Liver (tissue), 9 donors: ENCODE measurements around the gene E2F8. TPM values are rescaled to one million over a fixed set of nuclear protein-coding genes. Genes with fewer than 3 reads are reported as not detected.

Source experiments
- DNase-seq: peaks from one replicate; pipeline ENCODE4 v3.0.0-alpha.2; 2017; ENCODE audit warnings: low spot score
- H3K27ac ChIP-seq, 2 donors: one replicate each; pipeline ENCODE4 v1.7.0; 2013; ENCODE audit warnings: inconsistent platforms in 2 of 2, low read length in 2 of 2, control low read depth in 1 of 2, low read depth in 1 of 2, mild to moderate bottlenecking in 1 of 2
- H3K27me3 ChIP-seq, 4 donors: one replicate each; pipeline versions ENCODE4 v1.6.1 to v1.7.0; 2013; ENCODE audit warnings: low read length in 3 of 4, inconsistent platforms in 1 of 4, mild to moderate bottlenecking in 1 of 4, moderate library complexity in 1 of 4; ENCODE audit not compliant: control insufficient read depth in 4 of 4, insufficient read depth in 4 of 4
- H3K36me3 ChIP-seq, 4 donors: one replicate each; pipeline versions ENCODE4 v1.6.1 to v1.7.0; 2013; ENCODE audit warnings: low read length in 3 of 4, mild to moderate bottlenecking in 3 of 4, low read depth in 1 of 4, moderate library complexity in 1 of 4; ENCODE audit not compliant: control insufficient read depth in 4 of 4, insufficient read depth in 3 of 4
- H3K4me1 ChIP-seq, 4 donors: one replicate each; pipeline versions ENCODE4 v1.6.1 to v1.7.0; 2013; ENCODE audit warnings: low read length in 3 of 4, mild to moderate bottlenecking in 3 of 4, moderate library complexity in 1 of 4; ENCODE audit not compliant: control insufficient read depth in 4 of 4, insufficient read depth in 4 of 4
- H3K4me3 ChIP-seq, 3 donors: one replicate each; pipeline versions ENCODE4 v1.6.1 to v1.7.0; 2013; ENCODE audit warnings: low read length in 3 of 3, control low read depth in 1 of 3, low read depth in 1 of 3, mild to moderate bottlenecking in 1 of 3
- H3K9ac ChIP-seq, 2 donors: one replicate each; pipeline ENCODE4 v1.7.0; 2013; ENCODE audit warnings: low read length in 2 of 2, mild to moderate bottlenecking in 2 of 2, moderate library complexity in 2 of 2, control low read depth in 1 of 2, low read depth in 1 of 2
- H3K9me3 ChIP-seq, 4 donors: one replicate each; pipeline versions ENCODE4 v1.6.1 to v1.7.0; 2013; ENCODE audit warnings: low read length in 3 of 4; ENCODE audit not compliant: control insufficient read depth in 4 of 4
- CTCF ChIP-seq: fragments of 150-350 bp; IDR thresholded peaks from 2 replicates; pipeline ENCODE4 v1.5.1; 2017; ENCODE audit warnings: improper control_type of control experiment, low read depth, low read length; ENCODE audit not compliant: missing input control
- EGR1 ChIP-seq, 2 donors: IDR thresholded peaks; 2 replicates each; pipeline ENCODE4 v1.6.1; 2016 to 2018; ENCODE audit warnings: antibody characterized with exemption in 2 of 2, low read depth in 2 of 2
- FOXA1 ChIP-seq: IDR thresholded peaks from 2 replicates; pipeline ENCODE4 v1.6.1; 2016; ENCODE audit warnings: antibody characterized with exemption
- FOXA2 ChIP-seq: IDR thresholded peaks from 2 replicates; pipeline ENCODE4 v1.6.1; 2016; ENCODE audit warnings: antibody characterized with exemption
- GABPA ChIP-seq, 2 donors: IDR thresholded peaks in 1 of 2; conservative IDR thresholded peaks in 1 of 2; 2 replicates each; pipeline ENCODE4 v1.6.1; 2016; ENCODE audit warnings: antibody characterized with exemption in 2 of 2, mild to moderate bottlenecking in 1 of 2, moderate library complexity in 1 of 2
- HNF4A ChIP-seq, 2 donors: conservative IDR thresholded peaks; 2 replicates each; pipeline ENCODE4 v1.6.1; 2016; ENCODE audit warnings: antibody characterized with exemption in 2 of 2, mild to moderate bottlenecking in 2 of 2
- HNF4G ChIP-seq: IDR thresholded peaks from 2 replicates; pipeline ENCODE4 v1.6.1; 2016; ENCODE audit warnings: antibody characterized with exemption
- JUND ChIP-seq, 2 donors: IDR thresholded peaks; 2 replicates each; pipeline ENCODE4 v1.6.1; 2016; ENCODE audit warnings: antibody characterized with exemption in 2 of 2
- MAX ChIP-seq: IDR thresholded peaks from 2 replicates; pipeline ENCODE4 v1.6.1; 2016; ENCODE audit warnings: antibody characterized with exemption
- NR2F2 ChIP-seq: IDR thresholded peaks from 2 replicates; pipeline ENCODE4 v1.6.1; 2016; ENCODE audit warnings: antibody characterized with exemption
- RAD21 ChIP-seq, 2 donors: IDR thresholded peaks; 2 replicates each; pipeline ENCODE4 v1.6.1; 2016; ENCODE audit warnings: antibody characterized with exemption in 2 of 2, mild to moderate bottlenecking in 2 of 2
- RXRA ChIP-seq, 2 donors: IDR thresholded peaks; 2 replicates each; pipeline ENCODE4 v1.6.1; 2017 to 2018; ENCODE audit warnings: antibody characterized with exemption in 2 of 2, mild to moderate bottlenecking in 1 of 2
- SP1 ChIP-seq: IDR thresholded peaks from 2 replicates; pipeline ENCODE4 v1.6.1; 2018; ENCODE audit warnings: antibody characterized with exemption, mild to moderate bottlenecking
- TAF1 ChIP-seq: conservative IDR thresholded peaks from 2 replicates; pipeline ENCODE4 v1.6.1; 2016; ENCODE audit warnings: antibody characterized with exemption, mild to moderate bottlenecking
- YY1 ChIP-seq: IDR thresholded peaks from 2 replicates; pipeline ENCODE4 v1.6.1; 2016; ENCODE audit warnings: antibody characterized with exemption, mild to moderate bottlenecking
- WGBS: extraction: QIAGEN DNeasy Blood & Tissue Kit; methylation state at CpG from one replicate; pipeline ENCODE4 v1.1.7; 2013; 5-methylcytosine and 5-hydroxymethylcytosine counted together
- polyA plus RNA-seq, 2 donors: library from polyadenylated mRNA; stranded (reverse) in 1 of 2; unstranded in 1 of 2; fragments of 200-250 nt in 1 of 2; fragments of >200 nt in 1 of 2; fragmentation: Nextera tagmentation in 1 of 2; extraction: Ambion mirVana in 1 of 2; gene quantifications; one replicate each; pipeline versions ENCODE4 v1.2.1 to v1.2.3, GENCODE V29; 2013 to 2015
- total RNA-seq, 2 donors: library from RNA; depleted of rRNA; stranded (reverse); fragments of >200 nt; gene quantifications; one replicate each; pipeline ENCODE4 v1.2.3, GENCODE V29; 2014
- TF ChIP-seq, protein P1 (sequence below): IDR thresholded peaks from 2 replicates; pipeline ENCODE4 v1.6.1; 2016; ENCODE audit warnings: antibody characterized with exemption, mild to moderate bottlenecking
- TF ChIP-seq, protein P2 (sequence below): IDR thresholded peaks from 2 replicates; pipeline ENCODE4 v1.6.1; 2016; ENCODE audit warnings: antibody characterized with exemption
- TF ChIP-seq, protein P3 (sequence below): IDR thresholded peaks from 2 replicates; pipeline ENCODE4 v1.6.1; 2016; ENCODE audit warnings: antibody characterized with exemption
- donor health status: healthy.
- donor health status: healthy.
- donor health status: healthy.
- donor health status: healthy.
- donor health status: healthy.

E2F8 gene
- total and polyA plus RNA-seq, 4 donors: 0.14 to 9.6 (median 0.66) TPM; not detected in 1

- Histone ChIP-seq H3K27me3 (no peaks in the 10 kb centered on the region), H3K36me3 (no peaks in the 10 kb centered on the region), H3K9ac (no peak overlapping the region), H3K27ac (no peak overlapping the region), H3K4me1 (peaks cover 0 to 8% (median 2%) of the 10 kb centered on the region in 4 donors), H3K4me3 (no peak overlapping the region), H3K9me3 (no peaks in the 10 kb centered on the region)
- no peak for DNase-seq
- WGBS: 92% methylated on average over 9 of the region's 9 CpGs
- no peak for TF ChIP-seq GABPA (IDR thresholded peaks at IDR 0.05 in 1 of 2, conservative IDR thresholded peaks at IDR 0.05 in 1 of 2)
- TF ChIP-seq, protein P1, sequence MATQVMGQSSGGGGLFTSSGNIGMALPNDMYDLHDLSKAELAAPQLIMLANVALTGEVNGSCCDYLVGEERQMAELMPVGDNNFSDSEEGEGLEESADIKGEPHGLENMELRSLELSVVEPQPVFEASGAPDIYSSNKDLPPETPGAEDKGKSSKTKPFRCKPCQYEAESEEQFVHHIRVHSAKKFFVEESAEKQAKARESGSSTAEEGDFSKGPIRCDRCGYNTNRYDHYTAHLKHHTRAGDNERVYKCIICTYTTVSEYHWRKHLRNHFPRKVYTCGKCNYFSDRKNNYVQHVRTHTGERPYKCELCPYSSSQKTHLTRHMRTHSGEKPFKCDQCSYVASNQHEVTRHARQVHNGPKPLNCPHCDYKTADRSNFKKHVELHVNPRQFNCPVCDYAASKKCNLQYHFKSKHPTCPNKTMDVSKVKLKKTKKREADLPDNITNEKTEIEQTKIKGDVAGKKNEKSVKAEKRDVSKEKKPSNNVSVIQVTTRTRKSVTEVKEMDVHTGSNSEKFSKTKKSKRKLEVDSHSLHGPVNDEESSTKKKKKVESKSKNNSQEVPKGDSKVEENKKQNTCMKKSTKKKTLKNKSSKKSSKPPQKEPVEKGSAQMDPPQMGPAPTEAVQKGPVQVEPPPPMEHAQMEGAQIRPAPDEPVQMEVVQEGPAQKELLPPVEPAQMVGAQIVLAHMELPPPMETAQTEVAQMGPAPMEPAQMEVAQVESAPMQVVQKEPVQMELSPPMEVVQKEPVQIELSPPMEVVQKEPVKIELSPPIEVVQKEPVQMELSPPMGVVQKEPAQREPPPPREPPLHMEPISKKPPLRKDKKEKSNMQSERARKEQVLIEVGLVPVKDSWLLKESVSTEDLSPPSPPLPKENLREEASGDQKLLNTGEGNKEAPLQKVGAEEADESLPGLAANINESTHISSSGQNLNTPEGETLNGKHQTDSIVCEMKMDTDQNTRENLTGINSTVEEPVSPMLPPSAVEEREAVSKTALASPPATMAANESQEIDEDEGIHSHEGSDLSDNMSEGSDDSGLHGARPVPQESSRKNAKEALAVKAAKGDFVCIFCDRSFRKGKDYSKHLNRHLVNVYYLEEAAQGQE: no peak
- TF ChIP-seq TAF1: no peak
- TF ChIP-seq HNF4G: no peak
- TF ChIP-seq FOXA2: no peak
- TF ChIP-seq, protein P2, sequence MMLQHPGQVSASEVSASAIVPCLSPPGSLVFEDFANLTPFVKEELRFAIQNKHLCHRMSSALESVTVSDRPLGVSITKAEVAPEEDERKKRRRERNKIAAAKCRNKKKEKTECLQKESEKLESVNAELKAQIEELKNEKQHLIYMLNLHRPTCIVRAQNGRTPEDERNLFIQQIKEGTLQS: no peak
- no peak for TF ChIP-seq YY1
- TF ChIP-seq RAD21 (IDR thresholded peaks at IDR 0.05): no peak
- no peak for TF ChIP-seq JUND (IDR thresholded peaks at IDR 0.05)
- TF ChIP-seq HNF4A (conservative IDR thresholded peaks at IDR 0.05): no peak
- no peak for TF ChIP-seq CTCF
- TF ChIP-seq SP1: no peak
- TF ChIP-seq, protein P3, sequence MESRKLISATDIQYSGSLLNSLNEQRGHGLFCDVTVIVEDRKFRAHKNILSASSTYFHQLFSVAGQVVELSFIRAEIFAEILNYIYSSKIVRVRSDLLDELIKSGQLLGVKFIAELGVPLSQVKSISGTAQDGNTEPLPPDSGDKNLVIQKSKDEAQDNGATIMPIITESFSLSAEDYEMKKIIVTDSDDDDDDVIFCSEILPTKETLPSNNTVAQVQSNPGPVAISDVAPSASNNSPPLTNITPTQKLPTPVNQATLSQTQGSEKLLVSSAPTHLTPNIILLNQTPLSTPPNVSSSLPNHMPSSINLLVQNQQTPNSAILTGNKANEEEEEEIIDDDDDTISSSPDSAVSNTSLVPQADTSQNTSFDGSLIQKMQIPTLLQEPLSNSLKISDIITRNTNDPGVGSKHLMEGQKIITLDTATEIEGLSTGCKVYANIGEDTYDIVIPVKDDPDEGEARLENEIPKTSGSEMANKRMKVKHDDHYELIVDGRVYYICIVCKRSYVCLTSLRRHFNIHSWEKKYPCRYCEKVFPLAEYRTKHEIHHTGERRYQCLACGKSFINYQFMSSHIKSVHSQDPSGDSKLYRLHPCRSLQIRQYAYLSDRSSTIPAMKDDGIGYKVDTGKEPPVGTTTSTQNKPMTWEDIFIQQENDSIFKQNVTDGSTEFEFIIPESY: no peak
- TF ChIP-seq EGR1 (IDR thresholded peaks at IDR 0.05; ENCODE audit: low read depth in 2 of 2): no peak
- TF ChIP-seq MAX: no peak
- TF ChIP-seq FOXA1: no peak
- TF ChIP-seq RXRA (IDR thresholded peaks at IDR 0.05): no peak
- TF ChIP-seq NR2F2: no peak
Observed at GRCh38 chr11:19187833-19188258, 52.9 kb downstream of the E2F8 start.
